ENCODE results near the gene RIMKLB. TPM values are rescaled to one million over a fixed set of nuclear protein-coding genes. Genes with fewer than 3 reads are reported as not detected.

Gene RIMKLB
- polyA plus RNA-seq, 1 of the 3 experiments (the other 2 are of a cell fraction) = 24.5 TPM

- Histone ChIP-seq H3K79me2 (ENCODE audit: insufficient read depth) (peaks cover 48% of the 10 kb centered on the region), H3K27me3 (ENCODE audit: insufficient read depth) (no peaks in the 10 kb centered on the region), H3K9me3 (no peaks in the 10 kb centered on the region), H3K4me3 (ENCODE audit: low read depth in 2 of 2, low read length in 1 of 2) (no peak overlapping the region), H2AFZ (ENCODE audit: low read depth) (no peak overlapping the region), H3K36me3 (replicated peaks in 1 of 2; ENCODE audit: control insufficient read depth in 1 of 2, insufficient read depth in 2 of 2, low read length in 1 of 2) (peaks cover 14 to 29% of the 10 kb centered on the region in 2 experiments), H3K9me2 (no peaks in the 10 kb centered on the region), H3K27ac (ENCODE audit: low read depth in 2 of 2, low read length in 1 of 2) (no peak overlapping the region), H3K4me1 (ENCODE audit: control insufficient read depth in 1 of 2, insufficient read depth in 2 of 2, low read depth in 1 of 2, low read length in 1 of 2) (peaks cover 6 to 11% of the 10 kb centered on the region in 2 experiments; a peak in 2 of 4 replicates), H3K9ac (no peak overlapping the region), H4K20me1 (ENCODE audit: insufficient read depth) (peaks cover 19% of the 10 kb centered on the region), H3F3A (replicated peaks; ENCODE audit: insufficient read depth) (no peaks in the 10 kb centered on the region), H3K4me2 (no peak overlapping the region)
- ChIA-PET POLR2A (no interaction called here), CTCF (no interaction called here)
- 52% methylated on average over 2 of the region's 2 CpGs for WGBS (ENCODE audit: low lambda C conversion rate)
- DNase-seq = no peak
- TF ChIP-seq EZH2phosphoT487 (IDR thresholded peaks at IDR 0.05; ENCODE audit: borderline replicate concordance, low read depth) (no peak), RFX5 (IDR thresholded peaks at IDR 0.05; ENCODE audit: low read length) (no peak), NFIC (IDR thresholded peaks at IDR 0.05; ENCODE audit: borderline replicate concordance) (no peak), RXRA (IDR thresholded peaks at IDR 0.05; ENCODE audit: borderline replicate concordance, low read depth) (no peak), JUND (IDR thresholded peaks at IDR 0.05) (no peak), FOXM1 (IDR thresholded peaks at IDR 0.05; ENCODE audit: low read depth) (no peak), YY1 (IDR thresholded peaks at IDR 0.05; ENCODE audit: low read depth) (no peak), RAD21 (IDR thresholded peaks at IDR 0.05; ENCODE audit: low read length) (no peak), CTCF (IDR thresholded peaks at IDR 0.05) (no peak), TAF1 (IDR thresholded peaks at IDR 0.05; ENCODE audit: borderline replicate concordance, low read depth, low read length) (no peak), POLR2AphosphoS5 (IDR thresholded peaks at IDR 0.05; ENCODE audit: low read depth, low read length) (no peak), ZBTB33 (IDR thresholded peaks at IDR 0.05; ENCODE audit: borderline replicate concordance, low read depth) (no peak), RCOR1 (IDR thresholded peaks at IDR 0.05; ENCODE audit: low read length) (no peak), FOXJ3 (CRISPR knock-in tag; IDR thresholded peaks at IDR 0.05) (no peak)
- TF ChIP-seq, protein P1, sequence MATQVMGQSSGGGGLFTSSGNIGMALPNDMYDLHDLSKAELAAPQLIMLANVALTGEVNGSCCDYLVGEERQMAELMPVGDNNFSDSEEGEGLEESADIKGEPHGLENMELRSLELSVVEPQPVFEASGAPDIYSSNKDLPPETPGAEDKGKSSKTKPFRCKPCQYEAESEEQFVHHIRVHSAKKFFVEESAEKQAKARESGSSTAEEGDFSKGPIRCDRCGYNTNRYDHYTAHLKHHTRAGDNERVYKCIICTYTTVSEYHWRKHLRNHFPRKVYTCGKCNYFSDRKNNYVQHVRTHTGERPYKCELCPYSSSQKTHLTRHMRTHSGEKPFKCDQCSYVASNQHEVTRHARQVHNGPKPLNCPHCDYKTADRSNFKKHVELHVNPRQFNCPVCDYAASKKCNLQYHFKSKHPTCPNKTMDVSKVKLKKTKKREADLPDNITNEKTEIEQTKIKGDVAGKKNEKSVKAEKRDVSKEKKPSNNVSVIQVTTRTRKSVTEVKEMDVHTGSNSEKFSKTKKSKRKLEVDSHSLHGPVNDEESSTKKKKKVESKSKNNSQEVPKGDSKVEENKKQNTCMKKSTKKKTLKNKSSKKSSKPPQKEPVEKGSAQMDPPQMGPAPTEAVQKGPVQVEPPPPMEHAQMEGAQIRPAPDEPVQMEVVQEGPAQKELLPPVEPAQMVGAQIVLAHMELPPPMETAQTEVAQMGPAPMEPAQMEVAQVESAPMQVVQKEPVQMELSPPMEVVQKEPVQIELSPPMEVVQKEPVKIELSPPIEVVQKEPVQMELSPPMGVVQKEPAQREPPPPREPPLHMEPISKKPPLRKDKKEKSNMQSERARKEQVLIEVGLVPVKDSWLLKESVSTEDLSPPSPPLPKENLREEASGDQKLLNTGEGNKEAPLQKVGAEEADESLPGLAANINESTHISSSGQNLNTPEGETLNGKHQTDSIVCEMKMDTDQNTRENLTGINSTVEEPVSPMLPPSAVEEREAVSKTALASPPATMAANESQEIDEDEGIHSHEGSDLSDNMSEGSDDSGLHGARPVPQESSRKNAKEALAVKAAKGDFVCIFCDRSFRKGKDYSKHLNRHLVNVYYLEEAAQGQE (IDR thresholded peaks at IDR 0.05; ENCODE audit: low read depth, low read length) = no peak
- TF ChIP-seq, protein P2, sequence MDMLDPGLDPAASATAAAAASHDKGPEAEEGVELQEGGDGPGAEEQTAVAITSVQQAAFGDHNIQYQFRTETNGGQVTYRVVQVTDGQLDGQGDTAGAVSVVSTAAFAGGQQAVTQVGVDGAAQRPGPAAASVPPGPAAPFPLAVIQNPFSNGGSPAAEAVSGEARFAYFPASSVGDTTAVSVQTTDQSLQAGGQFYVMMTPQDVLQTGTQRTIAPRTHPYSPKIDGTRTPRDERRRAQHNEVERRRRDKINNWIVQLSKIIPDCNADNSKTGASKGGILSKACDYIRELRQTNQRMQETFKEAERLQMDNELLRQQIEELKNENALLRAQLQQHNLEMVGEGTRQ (IDR thresholded peaks at IDR 0.05; ENCODE audit: borderline replicate concordance, low read depth, low read length) = no peak
Measured at GRCh38 chr12:8712572-8712971, 14.8 kb downstream of the RIMKLB start.
